HCT116 (cell line): Measurements from ENCODE around the gene ABHD16B. TPM values are rescaled to one million over a fixed set of nuclear protein-coding genes. Genes with fewer than 3 reads are reported as not detected.

Experiments used
- ATAC-seq: fragments of 200-7000 bp; cut with Tn5 transposase; 2 replicates; pipeline ENCODE4 v1.9.1; 2020; ENCODE audit warnings: mild to moderate bottlenecking, moderate library complexity
- BruUV-seq: library from RNA; stranded (reverse); fragments of 400-500 nt; replicated peaks from 2 replicates; lab custom pipeline; 2021; lab: Mats Ljungman, UMichigan
- CTCF ChIA-PET: fragments of 300-600 bp; sonication (Branson Sonifier 250); formaldehyde crosslinking; loops from one replicate; lab custom pipeline; 2021; ENCODE audit warnings: antibody characterized with exemption; lab: Charles Lee
- POLR2A ChIA-PET: fragments of 300-600, 350-600 bp; sonication (Branson Sonifier 250); formaldehyde crosslinking; loops from one replicate; lab custom pipeline; 2021; ENCODE audit warnings: antibody characterized with exemption; lab: Charles Lee
- RAD21 ChIA-PET, 2 experiments: fragments of 300-600 bp; sonication (Branson Sonifier 250); formaldehyde crosslinking; loops; one replicate each; lab custom pipeline; 2023; ENCODE audit warnings: low total read pairs in 2 of 2; ENCODE audit not compliant: uncharacterized antibody in 2 of 2, unreplicated experiment in 2 of 2, low non-redundant PET in 1 of 2; lab: Charles Lee
- DNase-seq: peaks from one replicate; pipeline ENCODE4 v3.0.0-alpha.2; 2010; ENCODE audit warnings: low read depth, low spot score
- H2AFZ ChIP-seq: fragments of 200-600 bp; shearing (Covaris generic), sonication (generic); 2 replicates; pipeline ENCODE4 v1.6.1; 2017; ENCODE audit warnings: low read depth, mixed run types, mixed read lengths, antibody characterized with exemption, low read length; ENCODE audit not compliant: poor library complexity, severe bottlenecking
- H3K27ac ChIP-seq: 2 replicates; pipeline ENCODE4 v1.5.1; 2012; ENCODE audit warnings: low read depth, low read length
- H3K27me3 ChIP-seq: fragments of 200-600 bp; sonication (generic); 2 replicates; pipeline ENCODE4 v1.6.1; 2016; ENCODE audit warnings: mixed run types, low read length, mixed read lengths; ENCODE audit not compliant: insufficient read depth
- H3K36me3 ChIP-seq, 2 experiments: fragments of 200-500 bp in 1 of 2; fragments of 200-600 bp in 1 of 2; sonication (Bioruptor generic) in 1 of 2; sonication (generic) in 1 of 2; 2 replicates each; pipeline versions ENCODE4 v1.5.1 to v1.6.1; 2014 to 2016; ENCODE audit warnings: low read length in 2 of 2, inconsistent platforms in 1 of 2, mixed read lengths in 1 of 2, mixed run types in 1 of 2; ENCODE audit not compliant: insufficient read depth in 2 of 2, control insufficient read depth in 1 of 2
- H3K4me1 ChIP-seq, 2 experiments: fragments of 200-600 bp in 1 of 2; sonication (generic) in 1 of 2; 2 replicates each; pipeline versions ENCODE4 v1.5.1 to v1.6.1; 2012 to 2017; ENCODE audit warnings: low read length in 2 of 2, inconsistent platforms in 1 of 2, mild to moderate bottlenecking in 1 of 2, mixed read lengths in 1 of 2, mixed run types in 1 of 2, moderate library complexity in 1 of 2; ENCODE audit not compliant: insufficient read depth in 2 of 2, control insufficient read depth in 1 of 2
- H3K4me2 ChIP-seq: fragments of 200-600 bp; sonication (generic); 2 replicates; pipeline ENCODE4 v1.6.1; 2017; ENCODE audit warnings: mixed run types, low read length, mixed read lengths
- H3K4me3 ChIP-seq, 2 experiments: fragments of 200-600 bp in 1 of 2; sonication (generic) in 1 of 2; replicated peaks in 1 of 2; 2 replicates each; pipeline ENCODE4 v1.5.1; 2011 to 2016; ENCODE audit warnings: low read length in 2 of 2, control low read depth in 1 of 2, low read depth in 1 of 2, mild to moderate bottlenecking in 1 of 2, mixed read lengths in 1 of 2, mixed run types in 1 of 2
- H3K79me2 ChIP-seq: fragments of 200-600 bp; sonication (generic); 2 replicates; pipeline ENCODE4 v1.6.1; 2017; ENCODE audit warnings: mild to moderate bottlenecking, mixed run types, low read length, moderate library complexity, mixed read lengths; ENCODE audit not compliant: insufficient read depth
- H3K9ac ChIP-seq: fragments of 200-600 bp; sonication (generic); 2 replicates; pipeline ENCODE4 v1.6.1; 2016; ENCODE audit warnings: low read length, mixed read lengths
- H3K9me2 ChIP-seq: fragments of 200-600 bp; sonication (generic), shearing (Covaris generic); 2 replicates; pipeline ENCODE4 v1.6.1; 2017; ENCODE audit warnings: mixed run types, mild to moderate bottlenecking, moderate library complexity; ENCODE audit not compliant: insufficient read depth
- H3K9me3 ChIP-seq, 2 experiments: fragments of 200-500 bp in 1 of 2; fragments of 200-600 bp in 1 of 2; sonication (Bioruptor generic) in 1 of 2; sonication (generic) in 1 of 2; 2 replicates each; pipeline ENCODE4 v1.6.1; 2014 to 2017; ENCODE audit warnings: low read length in 2 of 2, mixed read lengths in 2 of 2, inconsistent platforms in 1 of 2, low read depth in 1 of 2, mild to moderate bottlenecking in 1 of 2, mixed run types in 1 of 2, moderate library complexity in 1 of 2; ENCODE audit not compliant: control insufficient read depth in 1 of 2, insufficient read depth in 1 of 2
- H4K20me1 ChIP-seq: fragments of 200-600 bp; sonication (generic), shearing (Covaris generic); 2 replicates; pipeline ENCODE4 v1.6.1; 2017; ENCODE audit warnings: mixed run types, mild to moderate bottlenecking, moderate library complexity; ENCODE audit not compliant: insufficient read depth
- CBX3 ChIP-seq: IDR thresholded peaks from 2 replicates; pipeline ENCODE4 v1.6.1; 2012; ENCODE audit warnings: low read depth
- CEBPB ChIP-seq: IDR thresholded peaks from 2 replicates; pipeline ENCODE4 v1.6.1; 2012; ENCODE audit warnings: low read depth
- EGR1 ChIP-seq: IDR thresholded peaks from 2 replicates; pipeline ENCODE4 v1.6.1; 2012; ENCODE audit warnings: low read depth
- ELF1 ChIP-seq: IDR thresholded peaks from 2 replicates; pipeline ENCODE4 v1.6.1; 2012; ENCODE audit warnings: low read depth, borderline replicate concordance
- EZH2 ChIP-seq: fragments of 200-600 bp; sonication (generic); IDR thresholded peaks from 2 replicates; pipeline ENCODE4 v1.6.1; 2017; ENCODE audit warnings: antibody characterized with exemption, mixed run types
- JUND ChIP-seq: IDR thresholded peaks from 2 replicates; pipeline ENCODE4 v1.6.1; 2012
- POLR2A ChIP-seq: IDR thresholded peaks from 2 replicates; pipeline ENCODE4 v1.7.0; 2011; ENCODE audit warnings: borderline replicate concordance; ENCODE audit not compliant: insufficient read depth, insufficient read length; ENCODE audit errors: extremely low read depth
- POLR2AphosphoS5 ChIP-seq: IDR thresholded peaks from 2 replicates; pipeline ENCODE4 v1.6.1; 2011; ENCODE audit warnings: mild to moderate bottlenecking, low read depth, low read length, moderate library complexity
- RAD21 ChIP-seq: IDR thresholded peaks from 2 replicates; pipeline ENCODE4 v1.6.1; 2012; ENCODE audit warnings: low read depth, mild to moderate bottlenecking
- SP1 ChIP-seq: IDR thresholded peaks from 2 replicates; pipeline ENCODE4 v1.6.1; 2012; ENCODE audit warnings: low read depth
- SRF ChIP-seq: IDR thresholded peaks from 2 replicates; pipeline ENCODE4 v1.6.1; 2012; ENCODE audit warnings: low read depth
- ZFX ChIP-seq: fragments of 450-650 bp; IDR thresholded peaks from 2 replicates; pipeline ENCODE4 v1.6.1; 2017
- ZNF274 ChIP-seq: fragments of 200-500 bp; sonication (Bioruptor generic); IDR thresholded peaks from 2 replicates; pipeline ENCODE4 v1.6.1; 2014; ENCODE audit warnings: mild to moderate bottlenecking, low read depth, low read length, inconsistent platforms
- intact Hi-C: fragments of 100-400 bp; cut with micrococcal nuclease; formaldehyde crosslinking; loops from 2 replicates; pipeline ENCODE4 v1.10.0; 2022
- total RNA-seq: library from RNA; stranded (reverse); gene quantifications from one replicate; pipeline ENCODE4 v1.2.1, GENCODE V29; 2021; ENCODE audit not compliant: unreplicated experiment
- TF ChIP-seq, protein P1 (sequence below), 3 experiments: fragments of 200-600 bp in 1 of 3; sonication (generic) in 1 of 3; IDR thresholded peaks in 2 of 3; conservative IDR thresholded peaks in 1 of 3; 2 replicates each; pipeline ENCODE4 v1.5.1; 2012 to 2017; ENCODE audit warnings: low read depth in 2 of 3, low read length in 2 of 3, antibody characterized with exemption in 1 of 3, borderline replicate concordance in 1 of 3, control low read depth in 1 of 3, mild to moderate bottlenecking in 1 of 3, mixed read lengths in 1 of 3, mixed run types in 1 of 3, moderate library complexity in 1 of 3; ENCODE audit not compliant: insufficient read depth in 1 of 3
- TF ChIP-seq, protein P2 (sequence below): IDR thresholded peaks from 2 replicates; pipeline ENCODE4 v1.6.1; 2012
- TF ChIP-seq, protein P3 (sequence below): IDR thresholded peaks from 2 replicates; pipeline ENCODE4 v1.6.1; 2012
- TF ChIP-seq, protein P4 (sequence below): IDR thresholded peaks from 2 replicates; pipeline ENCODE4 v1.6.1; 2011; ENCODE audit warnings: mild to moderate bottlenecking, low read length, moderate library complexity; ENCODE audit not compliant: insufficient replicate concordance; ENCODE audit errors: extremely low read depth

ABHD16B gene
- total RNA-seq, 1 experiment from 2014 or later, result not detected

DNA sequence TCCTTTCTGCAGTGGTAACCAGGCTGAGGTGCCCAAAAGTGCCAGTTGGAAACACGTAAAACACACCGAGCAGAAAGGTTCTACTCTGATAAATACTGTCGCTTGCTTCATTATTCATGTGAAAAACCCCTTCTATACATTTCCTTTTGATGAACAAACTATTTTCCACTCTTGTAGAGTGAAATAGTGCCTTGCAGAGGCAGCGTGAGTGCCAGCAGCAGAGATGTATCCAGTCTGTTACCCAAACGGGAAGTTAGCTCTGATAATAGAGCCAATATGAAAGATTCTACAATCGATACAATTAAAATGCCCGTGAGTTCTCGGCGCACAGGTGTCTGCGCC lies 31.7 kb upstream of the ABHD16B start:
- BruUV-seq, result TSS peak; percentile 70
- H3K79me2 ChIP-seq, result 0 out of 2 replicates have a peak, but pooled peaks cover 3% of the 10 kb centered on the region
- peak overlapping the region; percentile 61; the same call in 1 of the 2 replicates for H3K4me2 ChIP-seq
- POLR2A ChIA-PET, result no interaction called here
- intact Hi-C loops, result no loop called here
- RAD21 ChIA-PET, result no interaction called here
- H3K4me3 ChIP-seq, result no peak overlapping the region
- no peaks in the 10 kb centered on the region for H3K9me3 ChIP-seq
- no peak for DNase-seq
- no peak for ATAC-seq
- peaks cover 10 to 38% of the 10 kb centered on the region in 2 experiments for H3K4me1 ChIP-seq
- H3K27me3 ChIP-seq, result no peaks in the 10 kb centered on the region
- CTCF ChIA-PET, result no interaction called here
- H3K9ac ChIP-seq, result no peak overlapping the region
- no peaks in the 10 kb centered on the region for H4K20me1 ChIP-seq
- TF ChIP-seq JUND, result no peak
- no peak for TF ChIP-seq SP1
- TF ChIP-seq CBX3, result no peak
- no peak for TF ChIP-seq SRF
- no peak for TF ChIP-seq ZFX
- TF ChIP-seq, protein P1, sequence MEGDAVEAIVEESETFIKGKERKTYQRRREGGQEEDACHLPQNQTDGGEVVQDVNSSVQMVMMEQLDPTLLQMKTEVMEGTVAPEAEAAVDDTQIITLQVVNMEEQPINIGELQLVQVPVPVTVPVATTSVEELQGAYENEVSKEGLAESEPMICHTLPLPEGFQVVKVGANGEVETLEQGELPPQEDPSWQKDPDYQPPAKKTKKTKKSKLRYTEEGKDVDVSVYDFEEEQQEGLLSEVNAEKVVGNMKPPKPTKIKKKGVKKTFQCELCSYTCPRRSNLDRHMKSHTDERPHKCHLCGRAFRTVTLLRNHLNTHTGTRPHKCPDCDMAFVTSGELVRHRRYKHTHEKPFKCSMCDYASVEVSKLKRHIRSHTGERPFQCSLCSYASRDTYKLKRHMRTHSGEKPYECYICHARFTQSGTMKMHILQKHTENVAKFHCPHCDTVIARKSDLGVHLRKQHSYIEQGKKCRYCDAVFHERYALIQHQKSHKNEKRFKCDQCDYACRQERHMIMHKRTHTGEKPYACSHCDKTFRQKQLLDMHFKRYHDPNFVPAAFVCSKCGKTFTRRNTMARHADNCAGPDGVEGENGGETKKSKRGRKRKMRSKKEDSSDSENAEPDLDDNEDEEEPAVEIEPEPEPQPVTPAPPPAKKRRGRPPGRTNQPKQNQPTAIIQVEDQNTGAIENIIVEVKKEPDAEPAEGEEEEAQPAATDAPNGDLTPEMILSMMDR (IDR thresholded peaks at IDR 0.05 in 2 of 3, conservative IDR thresholded peaks at IDR 0.05 in 1 of 3; ENCODE audit: borderline replicate concordance in 1 of 3, insufficient read depth in 1 of 3, low read depth in 2 of 3, low read length in 2 of 3), result no peak
- no peak for TF ChIP-seq ELF1
- no peak for TF ChIP-seq RAD21
- TF ChIP-seq, protein P2, sequence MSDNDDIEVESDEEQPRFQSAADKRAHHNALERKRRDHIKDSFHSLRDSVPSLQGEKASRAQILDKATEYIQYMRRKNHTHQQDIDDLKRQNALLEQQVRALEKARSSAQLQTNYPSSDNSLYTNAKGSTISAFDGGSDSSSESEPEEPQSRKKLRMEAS, result no peak
- TF ChIP-seq EGR1, result no peak
- no peak for TF ChIP-seq CEBPB
- TF ChIP-seq POLR2A, result no peak
- no peak for TF ChIP-seq POLR2AphosphoS5
- TF ChIP-seq, protein P3, sequence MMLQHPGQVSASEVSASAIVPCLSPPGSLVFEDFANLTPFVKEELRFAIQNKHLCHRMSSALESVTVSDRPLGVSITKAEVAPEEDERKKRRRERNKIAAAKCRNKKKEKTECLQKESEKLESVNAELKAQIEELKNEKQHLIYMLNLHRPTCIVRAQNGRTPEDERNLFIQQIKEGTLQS, result no peak
- TF ChIP-seq ZNF274, result no peak
- no peak for TF ChIP-seq EZH2
- TF ChIP-seq, protein P4, sequence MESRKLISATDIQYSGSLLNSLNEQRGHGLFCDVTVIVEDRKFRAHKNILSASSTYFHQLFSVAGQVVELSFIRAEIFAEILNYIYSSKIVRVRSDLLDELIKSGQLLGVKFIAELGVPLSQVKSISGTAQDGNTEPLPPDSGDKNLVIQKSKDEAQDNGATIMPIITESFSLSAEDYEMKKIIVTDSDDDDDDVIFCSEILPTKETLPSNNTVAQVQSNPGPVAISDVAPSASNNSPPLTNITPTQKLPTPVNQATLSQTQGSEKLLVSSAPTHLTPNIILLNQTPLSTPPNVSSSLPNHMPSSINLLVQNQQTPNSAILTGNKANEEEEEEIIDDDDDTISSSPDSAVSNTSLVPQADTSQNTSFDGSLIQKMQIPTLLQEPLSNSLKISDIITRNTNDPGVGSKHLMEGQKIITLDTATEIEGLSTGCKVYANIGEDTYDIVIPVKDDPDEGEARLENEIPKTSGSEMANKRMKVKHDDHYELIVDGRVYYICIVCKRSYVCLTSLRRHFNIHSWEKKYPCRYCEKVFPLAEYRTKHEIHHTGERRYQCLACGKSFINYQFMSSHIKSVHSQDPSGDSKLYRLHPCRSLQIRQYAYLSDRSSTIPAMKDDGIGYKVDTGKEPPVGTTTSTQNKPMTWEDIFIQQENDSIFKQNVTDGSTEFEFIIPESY, result no peak
- no peaks in the 10 kb centered on the region for H3K9me2 ChIP-seq
- no peaks in the 10 kb centered on the region for H3K36me3 ChIP-seq
- no peak overlapping the region for H2AFZ ChIP-seq
- H3K27ac ChIP-seq, result no peak overlapping the region
